KMS-11 (cell line): ENCODE data around the gene OR1K1.

Experiments
- H2AFZ ChIP-seq: fragments of 200-600 bp; sonication (generic); 2 replicates; pipeline ENCODE4 v1.6.1; 2016; ENCODE audit warnings: antibody characterized with exemption, mixed run types, low read depth
- H3K27ac ChIP-seq: fragments of 200-600 bp; sonication (generic); 2 replicates; pipeline ENCODE4 v1.6.1; 2016; ENCODE audit warnings: mild to moderate bottlenecking, mixed run types
- H3K27me3 ChIP-seq: fragments of 200-600 bp; sonication (generic); 2 replicates; pipeline ENCODE4 v1.6.1; 2017; ENCODE audit warnings: mild to moderate bottlenecking, low read depth, mixed run types, moderate library complexity; ENCODE audit not compliant: insufficient read depth
- H3K36me3 ChIP-seq: fragments of 200-600 bp; sonication (generic); 2 replicates; pipeline ENCODE4 v1.6.1; 2017; ENCODE audit warnings: mild to moderate bottlenecking, mixed run types; ENCODE audit not compliant: insufficient read depth
- H3K4me1 ChIP-seq: fragments of 200-600 bp; sonication (generic); 2 replicates; pipeline ENCODE4 v1.6.1; 2016; ENCODE audit warnings: mild to moderate bottlenecking, low read depth, mixed run types; ENCODE audit not compliant: poor library complexity, severe bottlenecking
- H3K4me2 ChIP-seq: fragments of 200-600 bp; sonication (generic); 2 replicates; pipeline ENCODE4 v1.7.0; 2016; ENCODE audit warnings: mild to moderate bottlenecking, mixed run types
- H3K4me3 ChIP-seq: fragments of 200-600 bp; sonication (generic); IDR thresholded peaks from 2 replicates; pipeline ENCODE4 v1.6.1; 2017; ENCODE audit warnings: low read depth, low read length, mixed read lengths; ENCODE audit not compliant: insufficient read depth
- H3K79me2 ChIP-seq: fragments of 200-600 bp; sonication (generic); 2 replicates; pipeline ENCODE4 v1.6.1; 2016; ENCODE audit warnings: low read depth, mixed run types; ENCODE audit not compliant: insufficient read depth
- H3K9ac ChIP-seq: fragments of 200-600 bp; sonication (generic); 2 replicates; pipeline ENCODE4 v1.6.1; 2016; ENCODE audit warnings: mild to moderate bottlenecking, mixed run types
- H4K20me1 ChIP-seq: fragments of 200-600 bp; sonication (generic); 2 replicates; pipeline ENCODE4 v1.6.1; 2016; ENCODE audit warnings: mild to moderate bottlenecking, mixed run types; ENCODE audit not compliant: insufficient read depth
- CTCF ChIP-seq: fragments of 200-600 bp; sonication (generic); conservative IDR thresholded peaks from 2 replicates; pipeline ENCODE4 v1.6.1; 2017; ENCODE audit warnings: low read depth, mild to moderate bottlenecking, antibody characterized with exemption, low read length, moderate library complexity, mixed read lengths

The OR1K1 gene

GRCh38 chr9:122777935-122778627 is 21.8 kb upstream of the OR1K1 start:
- H3K9ac ChIP-seq = no peak overlapping the region
- H3K79me2 ChIP-seq = no peaks in the 10 kb centered on the region
- H2AFZ ChIP-seq = no peak overlapping the region
- H3K4me2 ChIP-seq = no peak overlapping the region
- no peaks in the 10 kb centered on the region for H4K20me1 ChIP-seq
- no peak for TF ChIP-seq CTCF
- H3K27ac ChIP-seq = no peak overlapping the region
- no peaks in the 10 kb centered on the region for H3K4me1 ChIP-seq
- H3K4me3 ChIP-seq = no peak overlapping the region
- H3K27me3 ChIP-seq = no peaks in the 10 kb centered on the region
- H3K36me3 ChIP-seq = no peaks in the 10 kb centered on the region

GRCh38 chr9:122779181-122779580 is 20.7 kb upstream of the OR1K1 start:
- Histone ChIP-seq H3K27me3 (no peaks in the 10 kb centered on the region), H3K4me1 (no peaks in the 10 kb centered on the region), H3K27ac (no peak overlapping the region), H3K79me2 (no peaks in the 10 kb centered on the region), H3K9ac (no peak overlapping the region), H3K36me3 (no peaks in the 10 kb centered on the region), H4K20me1 (no peaks in the 10 kb centered on the region), H2AFZ (no peak overlapping the region), H3K4me3 (no peak overlapping the region), H3K4me2 (no peak overlapping the region)
- no peak for TF ChIP-seq CTCF

GRCh38 chr9:122780026-122780425 is 19.9 kb upstream of the OR1K1 start:
- Histone ChIP-seq H3K27ac (no peak overlapping the region), H2AFZ (no peak overlapping the region), H3K4me1 (no peaks in the 10 kb centered on the region), H3K4me2 (no peak overlapping the region), H3K79me2 (no peaks in the 10 kb centered on the region), H3K36me3 (no peaks in the 10 kb centered on the region), H4K20me1 (no peaks in the 10 kb centered on the region), H3K9ac (no peak overlapping the region), H3K27me3 (no peaks in the 10 kb centered on the region), H3K4me3 (no peak overlapping the region)
- no peak for TF ChIP-seq CTCF

- Histone ChIP-seq H3K79me2 (no peaks in the 10 kb centered on the region), H3K27ac (no peak overlapping the region), H2AFZ (no peak overlapping the region), H4K20me1 (no peaks in the 10 kb centered on the region), H3K4me1 (no peaks in the 10 kb centered on the region), H3K36me3 (no peaks in the 10 kb centered on the region), H3K9ac (no peak overlapping the region), H3K4me3 (no peak overlapping the region), H3K27me3 (no peaks in the 10 kb centered on the region), H3K4me2 (no peak overlapping the region)
- TF ChIP-seq CTCF = no peak
Measured at GRCh38 chr9:122781671-122782070, 18.3 kb upstream of the OR1K1 start.
